Activated CD4-positive, alpha-beta T cell treated with anti-CD3 and anti-CD28 coated beads, Interleukin-10, Interleukin-2, amounts not matched to agents 100 ng/mL and 50 ng/mL, durations not matched to agents 16 hours and 8 hours (primary cell): ENCODE measurements around the gene GDNF.

ENCODE experiments used
- DNase-seq: peaks from one replicate; pipeline ENCODE4 v3.0.0-alpha.2; 2020

The GDNF gene

GRCh38 chr5:37846786-37847310, 7.0 kb upstream of the GDNF start:
- no peak for DNase-seq

GRCh38 chr5:37844009-37844408, 4.2 kb upstream of the GDNF start:
- DNase-seq = no peak

GRCh38 chr5:37842048-37842447, 2.2 kb upstream of the GDNF start:
- no peak for DNase-seq

GRCh38 chr5:37841203-37841602, 1.4 kb upstream of the GDNF start:
- no peak for DNase-seq

DNA sequence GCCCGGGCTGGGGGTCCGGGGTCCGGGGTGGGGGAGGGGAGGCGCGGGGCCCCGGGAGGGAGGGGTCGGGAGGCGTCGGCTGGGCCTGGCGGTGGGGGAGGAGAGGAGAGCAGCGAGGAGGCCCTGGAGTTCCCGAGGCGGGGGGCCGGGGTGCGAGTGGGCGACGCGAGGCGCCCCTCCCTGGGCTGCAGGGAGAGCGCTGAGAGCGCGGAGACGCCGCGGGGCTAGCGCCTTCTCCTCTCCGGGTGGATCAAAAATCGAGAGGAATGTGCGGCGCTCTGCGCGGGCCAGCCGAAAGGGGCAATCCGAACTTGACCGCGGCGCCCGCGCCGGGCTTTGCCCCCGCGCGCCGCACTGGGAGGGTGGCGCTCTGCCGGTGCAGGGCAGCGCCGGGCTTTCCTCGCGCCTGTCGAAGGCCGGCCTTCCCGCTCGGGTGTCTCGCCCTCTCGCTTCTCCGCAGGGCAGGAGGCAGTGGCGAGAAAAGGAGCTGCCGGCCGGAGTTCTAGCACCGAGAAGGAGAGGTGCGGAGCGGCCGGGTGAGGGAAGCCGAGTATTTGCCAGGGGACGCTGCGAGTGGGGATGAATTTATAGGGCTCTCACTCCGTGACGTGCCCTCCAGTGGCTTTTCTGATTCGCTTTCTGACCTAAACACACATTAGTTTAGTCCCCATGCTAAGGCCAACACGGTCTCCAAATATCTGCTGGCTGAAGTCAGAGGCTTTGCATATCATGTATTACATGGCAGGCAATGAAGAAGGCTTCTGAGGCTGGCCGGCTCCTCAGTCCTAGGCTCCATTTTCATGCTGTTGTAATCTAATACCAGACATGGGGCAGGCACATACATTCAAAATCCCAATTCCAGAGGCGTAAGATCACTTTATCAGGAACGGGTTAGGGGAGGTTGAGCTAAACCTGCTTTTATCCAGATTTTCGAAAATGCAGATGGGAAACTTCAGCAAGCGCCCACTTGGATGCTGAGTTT, 503 bp upstream of the GDNF start:
- DNase-seq = no peak

GRCh38 chr5:37838933-37839341, 904 bp downstream of the GDNF start:
- DNase-seq = no peak

- DNase-seq = no peak
Measured at GRCh38 chr5:37838152-37838932, 1.5 kb downstream of the GDNF start.

GRCh38 chr5:37837414-37838032, 2.3 kb downstream of the GDNF start:
- DNase-seq = peak; percentile 80

GRCh38 chr5:37836592-37837413, 3.0 kb downstream of the GDNF start:
- no peak for DNase-seq

- no peak for DNase-seq
Measured at GRCh38 chr5:37836235-37836591, 3.6 kb downstream of the GDNF start.

DNA sequence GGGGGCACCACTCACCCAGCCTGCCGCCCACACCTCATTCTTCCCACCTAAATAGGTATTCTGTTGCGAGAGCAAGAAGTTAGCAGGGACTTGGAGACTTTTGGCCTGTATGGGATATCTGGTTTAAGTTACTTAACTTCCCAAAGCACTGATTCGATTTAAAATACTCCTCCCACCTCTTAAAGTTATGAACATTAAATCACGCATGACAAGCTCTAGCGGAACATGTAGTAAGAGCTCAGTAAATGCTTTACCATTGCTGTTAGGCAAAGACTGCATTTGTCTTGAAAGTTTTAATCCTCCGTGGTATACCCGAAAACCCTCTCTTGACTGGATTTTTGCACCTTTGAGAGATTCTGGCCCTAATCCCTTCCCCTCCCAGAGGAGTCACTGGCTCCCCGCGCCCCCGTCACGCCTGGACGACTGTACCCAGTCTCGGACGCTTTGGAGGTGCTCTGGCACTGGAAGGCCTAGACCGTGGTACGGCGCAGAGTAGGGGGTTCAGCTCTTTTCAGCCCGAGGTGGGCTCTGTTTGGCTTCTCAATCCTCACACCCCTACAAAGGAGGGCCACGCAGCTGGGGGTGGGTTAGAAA, 4.4 kb downstream of the GDNF start:
- DNase-seq = no peak

- no peak for DNase-seq
Measured at GRCh38 chr5:37834542-37835379, 5.1 kb downstream of the GDNF start.

DNA sequence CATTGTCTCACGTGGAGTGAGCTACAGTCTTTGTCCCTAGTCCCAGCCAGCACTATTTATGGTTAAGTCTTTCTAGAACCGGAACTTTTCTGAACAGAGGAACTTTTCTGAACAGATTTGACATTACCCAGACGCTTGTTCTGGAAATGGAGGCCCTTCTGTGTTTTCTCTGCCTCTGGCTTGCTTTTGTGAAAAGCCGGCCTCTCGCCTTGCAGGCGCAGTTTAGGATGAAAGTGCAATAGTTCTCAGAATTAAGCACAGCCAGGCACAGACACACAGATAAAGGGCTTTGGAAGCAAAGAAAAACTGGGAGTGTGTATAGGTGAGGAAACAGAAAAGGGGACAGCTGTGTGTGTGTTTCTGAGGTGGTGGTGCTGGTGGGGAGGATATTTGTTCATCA, 5.9 kb downstream of the GDNF start:
- DNase-seq = no peak

- no peak for DNase-seq
Measured at GRCh38 chr5:37831821-37832534, 7.9 kb downstream of the GDNF start.

GRCh38 chr5:37830348-37830747, 9.5 kb downstream of the GDNF start:
- no peak for DNase-seq

- no peak for DNase-seq
Measured at GRCh38 chr5:37825334-37825915, 14.4 kb downstream of the GDNF start.

- no peak for DNase-seq
Measured at GRCh38 chr5:37823433-37824152, 16.2 kb downstream of the GDNF start.

DNA sequence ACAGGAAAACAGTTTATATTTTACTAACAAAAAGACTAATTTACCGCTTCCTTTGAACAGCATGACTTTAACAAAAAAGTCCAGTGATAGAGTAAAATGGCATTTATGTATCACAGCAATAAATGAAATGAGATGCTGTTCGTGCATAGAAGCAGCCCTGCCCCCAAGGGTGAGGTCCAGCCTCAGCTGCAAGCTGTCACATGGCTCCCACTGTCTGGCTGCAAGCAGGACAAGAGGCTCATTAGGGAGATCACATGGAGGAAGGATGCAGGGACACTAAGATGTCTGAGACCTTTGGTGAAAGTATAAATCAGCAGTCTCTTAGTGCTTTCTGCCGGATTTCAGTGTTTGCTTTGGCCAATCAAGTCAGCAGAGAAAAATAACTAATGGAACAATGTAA, 23.0 kb downstream of the GDNF start:
- no peak for DNase-seq

DNA sequence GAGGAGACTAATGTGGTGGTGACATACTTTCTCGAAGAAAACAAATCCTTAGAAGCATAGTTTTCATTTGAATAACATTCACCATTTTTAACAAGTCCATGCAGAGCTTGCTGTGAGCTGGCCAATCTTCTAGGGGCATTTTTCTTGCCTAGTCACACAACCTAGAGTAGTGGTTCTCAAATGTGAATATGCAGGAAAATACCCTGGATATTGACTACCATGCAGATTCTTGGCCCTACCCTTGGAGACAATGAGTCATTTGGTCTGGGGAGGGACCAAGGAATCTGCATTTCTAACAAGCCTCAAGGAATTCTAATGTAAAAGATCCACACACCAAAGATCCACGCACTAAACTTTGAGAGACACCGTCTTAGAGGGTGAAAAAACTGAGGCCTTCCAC, 23.5 kb downstream of the GDNF start:
- no peak for DNase-seq
